C4-2B (cell line): ENCODE results near the gene EFNA5.
A peak's percentile ranks its signal among the peaks of the same experiment; 100 is the strongest.

Experiments
- H3K27ac ChIP-seq: fragments of 450-650 bp; 2 replicates; pipeline ENCODE4 v1.5.1; 2017
- CTCF ChIP-seq: fragments of 450-650 bp; conservative IDR thresholded peaks from 2 replicates; pipeline ENCODE4 v1.5.1; 2017; ENCODE audit warnings: mild to moderate bottlenecking
- ZFX ChIP-seq: fragments of 450-650 bp; IDR thresholded peaks from 2 replicates; pipeline ENCODE4 v1.6.1; 2017

EFNA5 gene

GRCh38 chr5:107673039-107673367, 2.3 kb upstream of the EFNA5 start:
- H3K27ac ChIP-seq = peak overlapping the region; percentile 97
- no peak for TF ChIP-seq CTCF
- TF ChIP-seq ZFX = no peak

- TF ChIP-seq CTCF (no peak), ZFX (no peak)
- peak overlapping the region; percentile 97 for H3K27ac ChIP-seq
Observed at GRCh38 chr5:107672211-107673038, 1.7 kb upstream of the EFNA5 start.

GRCh38 chr5:107671742-107672210, 1.0 kb upstream of the EFNA5 start:
- H3K27ac ChIP-seq = peak overlapping the region; percentile 97
- TF ChIP-seq ZFX (no peak), CTCF (no peak)

GRCh38 chr5:107670087-107670931, 428 bp downstream of the EFNA5 start:
- peak overlapping the region; percentile 97 for H3K27ac ChIP-seq
- TF ChIP-seq ZFX = no peak
- no peak; the same call in 1 of the 2 replicates for TF ChIP-seq CTCF

GRCh38 chr5:107669096-107670031, 1.4 kb downstream of the EFNA5 start:
- H3K27ac ChIP-seq = peak overlapping the region; percentile 97
- TF ChIP-seq CTCF = no peak
- peak; percentile 42; the same call in 1 of the 2 replicates for TF ChIP-seq ZFX

GRCh38 chr5:107668154-107669095, 2.3 kb downstream of the EFNA5 start:
- TF ChIP-seq ZFX (no peak), CTCF (no peak)
- peak overlapping the region; percentile 97 for H3K27ac ChIP-seq
